Naive thymus-derived CD8-positive, alpha-beta T cell (primary cell): Measurements from ENCODE around the gene CALML3. TPM values are rescaled to one million over a fixed set of nuclear protein-coding genes. Genes with fewer than 3 reads are reported as not detected.

Experiments
- ATAC-seq, 2 donors: fragments of 150-1000 bp; cut with Tn5 transposase in 1 of 2; sonication (Bioruptor Pico), chemical (Tn5 transposase) in 1 of 2; 1 replicate in 1 of 2; 2 replicates in 1 of 2; pipeline ENCODE4 v1.10.0; 2021; ENCODE audit warnings: mild to moderate bottlenecking in 2 of 2, moderate library complexity in 2 of 2
- POLR2A ChIA-PET: fragments of 350-600 bp; sonication (Branson Sonifier 250); formaldehyde crosslinking; loops from one replicate; lab custom pipeline; 2021; ENCODE audit warnings: antibody characterized with exemption; lab: Charles Lee
- DNase-seq, 10 donors: peaks; one replicate each; pipeline versions ENCODE4 v3.0.0 to v3.0.0-alpha.2; 2020 to 2022
- H3K27ac Mint-ChIP-seq, 10 donors: one replicate each; pipeline ENCODE4 v1.8.0; 2020 to 2022; ENCODE audit warnings: mild to moderate bottlenecking in 10 of 10, mixed read lengths in 10 of 10, moderate library complexity in 4 of 10, inconsistent platforms in 1 of 10
- H3K27me3 Mint-ChIP-seq, 5 donors: one replicate each; pipeline ENCODE4 v1.8.0; 2021 to 2022; ENCODE audit warnings: mixed read lengths in 5 of 5
- H3K36me3 Mint-ChIP-seq, 3 donors: one replicate each; pipeline ENCODE4 v1.8.0; 2020 to 2022; ENCODE audit warnings: mixed read lengths in 3 of 3, mild to moderate bottlenecking in 2 of 3, inconsistent platforms in 1 of 3
- H3K4me1 Mint-ChIP-seq, 4 donors: one replicate each; pipeline ENCODE4 v1.8.0; 2021 to 2022; ENCODE audit warnings: mixed read lengths in 4 of 4
- H3K4me3 Mint-ChIP-seq, 10 donors: one replicate each; pipeline ENCODE4 v1.8.0; 2020 to 2022; ENCODE audit warnings: mild to moderate bottlenecking in 10 of 10, mixed read lengths in 10 of 10, moderate library complexity in 6 of 10, inconsistent platforms in 1 of 10
- H3K9me3 Mint-ChIP-seq, 9 donors: one replicate each; pipeline ENCODE4 v1.8.0; 2020 to 2022; ENCODE audit warnings: mixed read lengths in 9 of 9, mild to moderate bottlenecking in 3 of 9, inconsistent platforms in 1 of 9, moderate library complexity in 1 of 9
- polyA plus RNA-seq, 3 donors: library from polyadenylated mRNA; unstranded; fragments of 300-500 nt; fragmentation: Illumina TruSeq; gene quantifications; one replicate each; pipeline ENCODE4 v1.2.3, GENCODE V29; 2021
- total RNA-seq, 8 experiments: library from RNA in 2 of 8; stranded (reverse) in 2 of 8; gene quantifications; one replicate each; pipeline ENCODE4 v1.2.3 and lab custom pipeline; 2021 to 2026

CALML3 gene
- total and polyA plus RNA-seq, 5 experiments from 2014 or later, result not detected

GRCh38 chr10:5485290-5485689, 39.5 kb upstream of the CALML3 start:
- ATAC-seq (no peak), DNase-seq (no peak)
- Mint-ChIP-seq H3K36me3 (no peaks in the 10 kb centered on the region), H3K4me3 (no peak overlapping the region), H3K27ac (peak overlapping the region in 1 of 10 donors; percentile 79), H3K4me1 (peaks cover 0 to 7% (median 4%) of the 10 kb centered on the region in 4 donors), H3K27me3 (no peaks in the 10 kb centered on the region), H3K9me3 (no peaks in the 10 kb centered on the region)
- POLR2A ChIA-PET, result no interaction called here

GRCh38 chr10:5485948-5486852, 38.6 kb upstream of the CALML3 start:
- DNase-seq, result no peak
- no peaks in the 10 kb centered on the region for H3K27me3 Mint-ChIP-seq
- no peak for ATAC-seq
- H3K36me3 Mint-ChIP-seq, result no peaks in the 10 kb centered on the region
- H3K4me1 Mint-ChIP-seq, result peaks cover 0 to 9% (median 4%) of the 10 kb centered on the region in 4 donors
- no peak overlapping the region for H3K27ac Mint-ChIP-seq
- POLR2A ChIA-PET, result no interaction called here
- no peaks in the 10 kb centered on the region for H3K9me3 Mint-ChIP-seq
- no peak overlapping the region for H3K4me3 Mint-ChIP-seq

DNA sequence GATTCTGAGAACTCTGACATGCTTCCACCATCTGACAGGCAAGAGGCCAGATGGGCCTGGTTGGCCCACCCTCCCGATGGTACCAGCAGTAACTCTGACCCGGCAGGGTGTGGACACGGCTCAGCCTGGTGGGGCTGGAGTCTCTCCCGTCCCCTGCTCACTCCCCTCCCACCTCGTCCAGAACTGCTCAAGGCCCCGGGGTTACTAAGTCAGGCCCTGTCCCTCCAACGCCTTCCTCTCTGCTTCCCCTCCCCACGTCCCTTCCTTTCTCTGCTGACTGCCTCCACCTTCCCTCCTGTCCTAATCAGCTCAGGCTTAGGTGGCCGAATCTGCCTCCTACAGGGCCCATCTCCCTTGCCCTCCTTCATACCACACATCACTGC, 37.9 kb upstream of the CALML3 start:
- Mint-ChIP-seq H3K36me3 (no peaks in the 10 kb centered on the region), H3K27ac (no peak overlapping the region)

GRCh38 chr10:5488272-5489161, 36.2 kb upstream of the CALML3 start:
- no peak for DNase-seq
- no peak overlapping the region for H3K4me3 Mint-ChIP-seq
- peaks cover 0 to 12% (median 6%) of the 10 kb centered on the region in 4 donors for H3K4me1 Mint-ChIP-seq
- no peaks in the 10 kb centered on the region for H3K36me3 Mint-ChIP-seq
- POLR2A ChIA-PET, result interaction anchor here (0.5 kb wide), 2 partner anchors 29 to 1501 kb away, joined by 3 read pairs; no protein-coding TSS in a partner anchor
- peaks cover 0 to 11% (median 1%) of the 10 kb centered on the region in 9 donors for H3K9me3 Mint-ChIP-seq
- peak overlapping the region in 1 of 10 donors; percentile 20 for H3K27ac Mint-ChIP-seq
- H3K27me3 Mint-ChIP-seq, result peaks cover 0 to 4% (median 0%) of the 10 kb centered on the region in 5 donors
- ATAC-seq, result no peak

More for the DNA sequence above, 37.9 kb upstream of the CALML3 start:
- Mint-ChIP-seq H3K4me3 (no peak overlapping the region), H3K4me1 (peaks cover 0 to 12% (median 5%) of the 10 kb centered on the region in 4 donors), H3K27me3 (no peaks in the 10 kb centered on the region), H3K9me3 (peaks cover 0 to under 1% (median 0%) of the 10 kb centered on the region in 9 donors)
- ATAC-seq (no peak), DNase-seq (no peak)
- POLR2A ChIA-PET, result no interaction called here

- POLR2A ChIA-PET, result no interaction called here
- no peaks in the 10 kb centered on the region for H3K36me3 Mint-ChIP-seq
- H3K9me3 Mint-ChIP-seq, result peaks cover 0 to 11% (median 2%) of the 10 kb centered on the region in 9 donors
- H3K27ac Mint-ChIP-seq, result no peak overlapping the region
- peaks cover 0 to 4% (median 0%) of the 10 kb centered on the region in 5 donors for H3K27me3 Mint-ChIP-seq
- H3K4me3 Mint-ChIP-seq, result no peak overlapping the region
- ATAC-seq (no peak), DNase-seq (no peak)
- peaks cover 0 to 12% (median 6%) of the 10 kb centered on the region in 4 donors for H3K4me1 Mint-ChIP-seq
Observed at GRCh38 chr10:5490032-5490431, 34.7 kb upstream of the CALML3 start.

DNA sequence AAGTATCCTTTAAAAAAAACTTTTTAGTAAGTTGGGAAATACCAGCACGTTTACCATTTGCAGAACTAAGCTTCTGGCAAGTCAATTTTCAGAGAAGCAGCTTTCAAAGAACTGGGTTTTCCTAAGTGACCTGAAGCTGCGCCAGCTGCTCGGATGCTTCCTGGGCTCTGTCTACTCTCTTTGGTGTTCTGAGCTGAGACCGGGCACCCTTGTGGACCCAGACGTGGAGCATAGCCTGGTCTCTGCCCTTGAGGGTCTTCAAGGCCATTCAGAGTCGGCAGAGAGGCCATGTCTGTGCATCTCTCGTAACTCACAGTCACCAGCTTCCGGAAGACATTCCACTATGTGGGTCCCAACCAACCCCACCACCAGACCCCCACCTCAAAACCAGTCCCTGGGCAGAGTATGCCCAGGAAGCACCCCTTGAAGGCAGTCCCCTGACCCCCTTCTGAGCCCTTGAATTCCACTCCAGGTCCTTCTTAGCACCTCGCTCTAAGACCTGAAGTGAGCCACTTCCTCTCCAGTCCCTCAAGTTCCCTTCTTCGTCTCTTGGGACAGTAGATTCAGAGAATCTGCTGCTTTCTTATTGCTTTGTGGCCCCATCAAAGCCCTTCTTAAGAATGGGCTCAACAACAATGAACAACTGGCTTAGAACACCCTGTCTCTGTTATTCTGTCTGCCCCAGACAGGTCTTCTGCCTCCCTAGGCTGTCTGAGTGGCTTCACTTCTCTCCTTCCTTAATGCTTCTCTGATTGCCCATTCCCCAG, 33.9 kb upstream of the CALML3 start:
- Mint-ChIP-seq H3K9me3 (peaks cover 0 to 11% (median 2%) of the 10 kb centered on the region in 9 donors), H3K27me3 (peaks cover 0 to 4% (median 0%) of the 10 kb centered on the region in 5 donors), H3K27ac (no peak overlapping the region), H3K4me3 (no peak overlapping the region), H3K36me3 (no peaks in the 10 kb centered on the region), H3K4me1 (peaks cover 0 to 12% (median 6%) of the 10 kb centered on the region in 4 donors)
- POLR2A ChIA-PET, result no interaction called here
- DNase-seq (no peak), ATAC-seq (no peak)

DNA sequence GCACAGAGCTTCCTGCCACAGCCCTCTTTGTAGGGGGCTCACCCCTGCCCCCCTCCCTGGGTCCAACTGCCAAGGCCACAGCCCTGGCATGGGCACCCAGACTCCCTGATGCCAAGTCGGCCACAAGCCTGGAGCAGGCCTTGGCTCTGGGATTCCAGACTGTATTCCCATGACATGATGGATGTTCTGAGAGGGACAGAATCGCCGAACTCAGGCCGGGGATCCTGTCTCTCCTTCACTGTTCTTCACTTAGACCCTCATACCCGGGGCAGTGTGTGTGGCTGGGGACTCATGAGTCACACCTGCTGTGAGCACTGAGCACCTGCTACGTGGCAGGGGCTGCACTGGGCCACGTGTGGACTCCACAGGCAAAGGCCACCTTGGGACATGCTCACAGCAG, 33.3 kb upstream of the CALML3 start:
- DNase-seq (no peak), ATAC-seq (no peak)
- Mint-ChIP-seq H3K9me3 (peaks cover 0 to 11% (median 2%) of the 10 kb centered on the region in 9 donors), H3K4me1 (peaks cover 0 to 12% (median 6%) of the 10 kb centered on the region in 4 donors), H3K36me3 (no peaks in the 10 kb centered on the region), H3K27me3 (peaks cover 0 to 4% (median 0%) of the 10 kb centered on the region in 5 donors), H3K4me3 (no peak overlapping the region), H3K27ac (no peak overlapping the region)
- POLR2A ChIA-PET, result no interaction called here

- H3K27me3 Mint-ChIP-seq, result peaks cover 0 to 4% (median 0%) of the 10 kb centered on the region in 5 donors
- H3K4me1 Mint-ChIP-seq, result peaks cover 0 to 12% (median 6%) of the 10 kb centered on the region in 4 donors
- peaks cover 0 to 11% (median 2%) of the 10 kb centered on the region in 9 donors for H3K9me3 Mint-ChIP-seq
- DNase-seq (no peak), ATAC-seq (no peak)
- H3K36me3 Mint-ChIP-seq, result no peaks in the 10 kb centered on the region
- POLR2A ChIA-PET, result interaction anchor here (0.6 kb wide), 1 partner anchor 606 kb away, joined by 5 read pairs; no protein-coding TSS in a partner anchor
- H3K4me3 Mint-ChIP-seq, result no peak overlapping the region
- no peak overlapping the region for H3K27ac Mint-ChIP-seq
Observed at GRCh38 chr10:5492322-5492855, 32.4 kb upstream of the CALML3 start.

DNA sequence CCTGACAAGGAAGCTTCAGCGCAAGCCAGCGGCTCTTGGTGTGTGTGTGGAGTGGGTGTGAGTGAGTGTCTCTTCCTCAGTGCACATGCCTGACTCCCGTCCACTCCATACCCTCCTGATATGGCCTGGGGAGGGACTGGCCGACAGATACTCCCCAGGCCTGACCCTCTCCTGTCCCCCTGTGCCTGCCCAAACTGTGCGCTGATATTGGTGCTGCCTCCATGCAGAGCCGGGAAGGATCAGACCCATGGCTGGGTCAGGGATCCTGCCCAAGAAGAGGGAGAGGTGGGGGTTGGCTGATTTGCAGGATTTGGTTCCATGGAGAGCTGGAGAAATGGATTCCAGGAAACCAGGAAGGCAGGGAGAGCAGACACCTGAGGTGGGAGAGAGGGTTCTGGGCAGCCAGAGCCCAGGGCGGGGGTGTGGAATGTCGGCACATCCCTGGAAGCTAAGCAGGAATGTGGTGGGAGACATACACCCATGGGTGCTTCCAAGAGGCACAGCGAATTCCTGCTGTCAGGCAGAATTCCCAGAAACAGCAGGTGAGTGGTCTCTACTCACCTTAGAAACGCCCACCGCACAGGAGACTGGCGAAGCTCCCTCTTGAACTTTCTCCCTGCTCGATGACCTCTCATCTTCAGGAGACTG, 31.7 kb upstream of the CALML3 start:
- no peak for ATAC-seq
- H3K9me3 Mint-ChIP-seq, result peaks cover 0 to 11% (median 2%) of the 10 kb centered on the region in 9 donors
- no peak overlapping the region for H3K27ac Mint-ChIP-seq
- no peak for DNase-seq
- no peak overlapping the region for H3K4me3 Mint-ChIP-seq
- no peaks in the 10 kb centered on the region for H3K36me3 Mint-ChIP-seq
- POLR2A ChIA-PET, result no interaction called here
- peaks cover 0 to 4% (median 0%) of the 10 kb centered on the region in 5 donors for H3K27me3 Mint-ChIP-seq
- peaks cover 0 to 12% (median 4%) of the 10 kb centered on the region in 4 donors for H3K4me1 Mint-ChIP-seq

- POLR2A ChIA-PET, result no interaction called here
- H3K36me3 Mint-ChIP-seq, result no peaks in the 10 kb centered on the region
- no peak overlapping the region for H3K4me3 Mint-ChIP-seq
- peaks cover 0 to 4% (median 0%) of the 10 kb centered on the region in 5 donors for H3K27me3 Mint-ChIP-seq
- peaks cover 0 to 11% (median 2%) of the 10 kb centered on the region in 9 donors for H3K9me3 Mint-ChIP-seq
- ATAC-seq, result no peak
- peaks cover 0 to 8% (median 3%) of the 10 kb centered on the region in 4 donors for H3K4me1 Mint-ChIP-seq
- no peak for DNase-seq
- H3K27ac Mint-ChIP-seq, result no peak overlapping the region
Observed at GRCh38 chr10:5493691-5494090, 31.1 kb upstream of the CALML3 start.

DNA sequence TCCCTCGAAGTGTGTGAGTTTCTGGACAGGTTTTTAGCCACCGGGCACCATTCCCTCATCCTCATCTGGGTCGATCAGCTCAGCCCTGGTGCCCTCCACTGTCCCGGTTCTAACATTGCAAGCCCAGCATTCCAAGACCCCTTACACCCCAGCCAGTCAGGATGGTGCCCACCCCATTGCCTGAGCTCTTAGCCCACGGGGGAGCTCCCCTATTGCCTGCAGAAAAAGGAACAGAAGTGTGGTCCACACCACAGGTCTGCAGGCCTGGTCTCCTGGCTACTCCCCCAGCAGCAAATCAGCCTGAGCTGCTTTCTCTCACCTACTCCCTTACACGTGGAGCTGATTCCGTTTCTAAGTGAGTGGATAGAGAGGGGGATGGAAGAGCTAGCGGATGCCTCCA, 30.1 kb upstream of the CALML3 start:
- POLR2A ChIA-PET, result no interaction called here
- H3K4me1 Mint-ChIP-seq, result peaks cover 0 to 6% (median 2%) of the 10 kb centered on the region in 4 donors

More for the DNA sequence above, 30.1 kb upstream of the CALML3 start:
- ATAC-seq (no peak), DNase-seq (no peak)
- peaks cover 0 to 4% (median 0%) of the 10 kb centered on the region in 5 donors for H3K27me3 Mint-ChIP-seq
- H3K9me3 Mint-ChIP-seq, result peaks cover 0 to 11% (median 2%) of the 10 kb centered on the region in 9 donors
- no peaks in the 10 kb centered on the region for H3K36me3 Mint-ChIP-seq
- H3K27ac Mint-ChIP-seq, result no peak overlapping the region
- H3K4me3 Mint-ChIP-seq, result no peak overlapping the region
